ENCODE data around the gene PDX1.

The PDX1 gene

GRCh38 chr13:27919934-27920676 is at the start of gene PDX1:
Gene PDX1, plus strand, starts transcription at chr13:27920000. Its CDS starts 139 bp downstream, at chr13:27920139.
- no peak for DNase-seq

- no peak for DNase-seq
These were observed 41.5 kb upstream of the PDX1 start for GRCh38 chr13:27878274-27878673.

- no peak for DNase-seq
These were observed 30.3 kb upstream of the PDX1 start for GRCh38 chr13:27889471-27889870.

DNA sequence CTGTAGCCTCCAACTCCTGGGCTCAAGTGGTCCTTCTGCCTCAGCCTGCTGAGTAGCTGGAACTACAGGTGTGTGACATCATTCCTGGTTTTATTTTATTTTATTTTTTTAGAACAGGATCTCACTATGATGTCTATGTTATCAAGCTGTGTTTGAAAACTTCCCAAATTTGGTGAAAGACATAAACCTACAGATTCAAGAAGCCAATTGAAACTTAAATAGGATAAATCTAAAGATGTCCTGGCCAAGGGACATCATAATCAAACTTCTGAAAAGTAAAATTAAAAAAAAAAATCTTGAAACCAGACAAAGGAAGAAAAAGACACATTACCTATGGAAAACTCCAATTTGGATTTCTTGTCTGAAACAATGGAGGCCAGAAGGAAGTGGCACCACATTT is 23.1 kb upstream of the PDX1 start:
- DNase-seq, result no peak

GRCh38 chr13:27904719-27905118 is 15.1 kb upstream of the PDX1 start:
- no peak for DNase-seq

DNA sequence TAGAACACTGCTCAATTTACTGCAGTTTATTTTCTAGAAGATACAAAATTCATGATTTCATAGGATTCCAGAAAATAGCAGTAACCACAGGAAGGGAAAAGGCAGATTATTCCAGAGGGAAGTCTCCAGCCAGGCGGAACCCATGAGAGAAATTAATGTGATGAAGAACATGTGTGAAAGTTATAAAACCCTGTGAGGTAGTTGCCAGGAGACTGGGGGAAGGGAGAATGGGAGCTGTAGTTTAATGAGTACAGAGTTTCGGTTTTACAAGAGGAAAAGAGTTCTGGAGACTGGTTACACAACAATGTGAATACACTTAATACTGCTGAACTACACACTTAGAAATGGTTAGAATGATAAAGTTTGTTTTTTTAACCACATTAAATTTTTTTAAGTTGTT is 14.2 kb upstream of the PDX1 start:
- no peak for DNase-seq

- no peak for DNase-seq
These were observed 12.5 kb upstream of the PDX1 start for GRCh38 chr13:27907121-27907787.

DNA sequence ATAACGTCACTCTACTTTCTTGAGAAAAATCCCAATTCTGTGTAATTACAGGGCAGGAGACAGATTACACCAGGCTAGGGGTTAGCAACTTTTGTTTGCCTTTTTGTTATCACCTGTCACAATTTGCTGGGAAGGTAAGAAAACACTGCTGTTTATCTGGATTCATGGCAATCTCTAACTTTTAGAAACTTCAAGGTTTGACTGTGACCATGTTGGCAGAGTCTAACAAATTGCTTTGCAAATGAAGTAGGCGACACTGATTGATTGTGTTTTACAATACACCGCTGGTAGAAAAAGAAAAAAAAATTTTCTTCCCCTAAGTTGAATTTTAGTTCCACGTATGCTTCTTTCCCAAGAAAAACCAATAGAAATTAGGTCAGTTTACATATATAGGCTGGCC is 10.4 kb upstream of the PDX1 start:
- no peak for DNase-seq

DNA sequence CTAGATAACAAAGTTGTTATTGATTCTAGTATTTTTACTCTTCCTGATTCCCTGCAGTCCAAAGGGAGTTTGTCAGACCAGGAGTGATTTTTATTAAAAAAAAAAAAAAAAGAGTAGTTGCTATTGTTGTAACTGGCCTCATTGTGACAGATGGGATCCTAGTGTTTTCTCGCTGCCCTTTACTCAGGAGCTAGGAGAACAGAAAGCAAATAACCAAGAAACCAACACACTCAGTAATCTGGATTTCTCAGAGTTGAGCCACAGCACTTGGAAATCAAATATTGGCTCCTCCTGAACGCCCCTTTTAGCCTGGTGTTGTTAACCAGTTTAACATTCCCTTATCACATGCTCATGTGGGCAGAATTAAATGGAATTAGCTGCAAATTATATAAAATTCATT is 8.3 kb upstream of the PDX1 start:
- no peak for DNase-seq

DNA sequence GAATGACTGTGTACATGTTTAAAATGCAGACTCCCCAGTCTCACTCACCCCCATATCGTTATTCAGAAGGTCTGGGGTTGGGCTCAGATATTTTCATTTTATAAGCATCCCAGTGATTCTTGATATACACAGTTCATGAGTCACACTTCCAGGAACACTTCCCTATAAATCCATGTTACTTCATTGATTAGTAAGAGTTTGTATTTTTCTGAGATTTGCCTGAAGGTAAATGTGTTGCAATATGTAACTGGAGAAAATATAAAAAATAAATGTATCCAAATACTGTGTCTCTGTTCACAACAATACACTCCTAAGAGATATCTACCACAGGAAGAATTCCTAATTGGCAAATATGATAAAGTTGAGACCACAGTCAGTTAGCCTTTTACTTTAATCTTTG is 6.6 kb upstream of the PDX1 start:
- no peak for DNase-seq

- no peak for DNase-seq
These were observed 4.2 kb upstream of the PDX1 start for GRCh38 chr13:27915301-27916207.

- no peak for DNase-seq
These were observed 2.5 kb upstream of the PDX1 start for GRCh38 chr13:27917121-27917947.

GRCh38 chr13:27918041-27918917 is 1.5 kb upstream of the PDX1 start:
- DNase-seq, result no peak

- DNase-seq, result no peak
These were observed 712 bp upstream of the PDX1 start for GRCh38 chr13:27918918-27919658.

DNA sequence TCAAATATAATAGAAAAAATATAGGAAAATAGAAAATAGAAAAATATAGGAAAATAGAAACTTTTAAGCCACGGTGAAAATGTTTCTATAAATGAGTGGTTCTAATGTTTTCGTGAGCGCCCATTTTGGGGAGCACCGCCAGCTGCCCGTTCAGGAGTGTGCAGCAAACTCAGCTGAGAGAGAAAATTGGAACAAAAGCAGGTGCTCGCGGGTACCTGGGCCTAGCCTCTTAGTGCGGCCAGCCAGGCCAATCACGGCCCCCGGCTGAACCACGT is 204 bp upstream of the PDX1 start:
- no peak for DNase-seq

GRCh38 chr13:27920677-27921420 is 1.0 kb downstream of the PDX1 start:
- DNase-seq, result no peak

GRCh38 chr13:27921421-27921960 is 1.7 kb downstream of the PDX1 start:
- DNase-seq, result no peak

- DNase-seq, result no peak
These were observed 2.4 kb downstream of the PDX1 start for GRCh38 chr13:27921961-27922882.

All from NCI-H1417 treated with DMSO at 0.1 percent for 48 hours (cell line).